Small intestine (tissue), 7 donors: ENCODE data around the gene TLR3. TPM values are rescaled to one million over a fixed set of nuclear protein-coding genes. Genes with fewer than 3 reads are reported as not detected.

Experiments used
- DNase-seq, 2 donors: peaks; one replicate each; pipeline versions ENCODE4 v3.0.0 to v3.0.0-alpha.2; 2013
- FAIRE-seq: peaks from 2 replicates; lab custom pipeline; 2012; peaks lifted over from hg19 to GRCh38; lab: Jason Lieb, UNC
- H3K27ac ChIP-seq, 3 donors: one replicate each; pipeline ENCODE4 v1.5.1; 2013; ENCODE audit warnings: low read length in 2 of 3, mild to moderate bottlenecking in 2 of 3, control low read depth in 1 of 3, inconsistent platforms in 1 of 3, low read depth in 1 of 3, moderate library complexity in 1 of 3
- H3K27me3 ChIP-seq, 3 donors: one replicate each; pipeline ENCODE4 v1.6.1; 2013; ENCODE audit warnings: low read length in 3 of 3, inconsistent platforms in 1 of 3; ENCODE audit not compliant: control insufficient read depth in 3 of 3, insufficient read depth in 3 of 3
- H3K36me3 ChIP-seq, 3 donors: one replicate each; pipeline ENCODE4 v1.6.1; 2013; ENCODE audit warnings: low read length in 3 of 3, inconsistent platforms in 1 of 3, low read depth in 1 of 3, mild to moderate bottlenecking in 1 of 3, moderate library complexity in 1 of 3; ENCODE audit not compliant: control insufficient read depth in 3 of 3, insufficient read depth in 2 of 3
- H3K4me1 ChIP-seq, 3 donors: one replicate each; pipeline ENCODE4 v1.6.1; 2013; ENCODE audit warnings: low read length in 2 of 3, inconsistent platforms in 1 of 3, low read depth in 1 of 3, mild to moderate bottlenecking in 1 of 3, moderate library complexity in 1 of 3; ENCODE audit not compliant: control insufficient read depth in 3 of 3, insufficient read depth in 2 of 3
- H3K4me3 ChIP-seq, 3 donors: one replicate each; pipeline ENCODE4 v1.5.1; 2013; ENCODE audit warnings: low read length in 3 of 3, control low read depth in 1 of 3, inconsistent platforms in 1 of 3, low read depth in 1 of 3, mild to moderate bottlenecking in 1 of 3, moderate library complexity in 1 of 3
- H3K9me3 ChIP-seq, 2 donors: one replicate each; pipeline ENCODE4 v1.6.1; 2013; ENCODE audit warnings: low read depth in 1 of 2, low read length in 1 of 2; ENCODE audit not compliant: control insufficient read depth in 2 of 2, insufficient read depth in 1 of 2
- WGBS, 3 donors: extraction: QIAGEN DNeasy Blood & Tissue Kit; methylation state at CpG; one replicate each; pipeline ENCODE4 v1.1.7; 2013; 5-methylcytosine and 5-hydroxymethylcytosine counted together
- polyA plus RNA-seq, 4 donors: library from polyadenylated mRNA; stranded (reverse) in 3 of 4; unstranded in 1 of 4; fragments of 200-250 nt in 3 of 4; fragments of 120-200 nt in 1 of 4; gene quantifications; one replicate each; pipeline versions ENCODE4 v1.2.1 to v1.2.3, GENCODE V29; 2013
- donor health status: healthy with polysubstance abuse.
- donor health status: control.
- donor health status: control.
- donor health status: Bipolar disorder and iron deficiency.
- donor health status: healthy.

The TLR3 gene
- polyA plus RNA-seq, 4 donors: 2.7 to 5.4 (median 3.5) TPM

- DNase-seq: no peak
- Histone ChIP-seq H3K27ac (no peak overlapping the region), H3K9me3 (no peaks in the 10 kb centered on the region), H3K27me3 (no peaks in the 10 kb centered on the region), H3K4me1 (no peaks in the 10 kb centered on the region), H3K4me3 (no peak overlapping the region), H3K36me3 (no peaks in the 10 kb centered on the region)
- no peak for FAIRE-seq
- WGBS, 3 donors: 85 to 96% (median 94%) methylated on average over 2 of the region's 2 CpGs
Measured at GRCh38 chr4:186121057-186121456, 52.1 kb downstream of the TLR3 start.

- Histone ChIP-seq H3K4me1 (peaks cover 0 to 11% (median 4%) of the 10 kb centered on the region in 3 donors), H3K36me3 (no peaks in the 10 kb centered on the region), H3K27ac (no peak overlapping the region), H3K9me3 (no peaks in the 10 kb centered on the region), H3K27me3 (no peaks in the 10 kb centered on the region), H3K4me3 (no peak overlapping the region)
- WGBS, 3 donors: 90 to 92% (median 90%) methylated on average over 3 of the region's 3 CpGs
- DNase-seq (no peak), FAIRE-seq (no peak)
Measured at GRCh38 chr4:186128842-186129241, 59.9 kb downstream of the TLR3 start.

- WGBS, 3 donors: 72 to 79% (median 73%) methylated on average over 2 of the region's 2 CpGs
- DNase-seq (no peak), FAIRE-seq (no peak)
- H3K4me1 ChIP-seq: peaks cover 0 to 11% (median 4%) of the 10 kb centered on the region in 3 donors
- H3K4me3 ChIP-seq: no peak overlapping the region
- H3K36me3 ChIP-seq: peaks cover 0 to 9% (median 0%) of the 10 kb centered on the region in 3 donors
- H3K9me3 ChIP-seq: no peaks in the 10 kb centered on the region
- no peaks in the 10 kb centered on the region for H3K27me3 ChIP-seq
- no peak overlapping the region for H3K27ac ChIP-seq
Measured at GRCh38 chr4:186131935-186132334, 63.0 kb downstream of the TLR3 start.

- H3K36me3 ChIP-seq: peaks cover 0 to 9% (median 0%) of the 10 kb centered on the region in 3 donors
- 8 to 29% (median 11%) methylated on average over 4 of the region's 4 CpGs for WGBS, 3 donors
- no peak for FAIRE-seq
Measured at GRCh38 chr4:186132577-186133242, 63.8 kb downstream of the TLR3 start.

GRCh38 chr4:186134257-186134656, 65.3 kb downstream of the TLR3 start:
- Histone ChIP-seq H3K27ac (no peak overlapping the region), H3K36me3 (peaks cover 0 to 9% (median 0%) of the 10 kb centered on the region in 3 donors), H3K4me1 (peaks cover 0 to 11% (median 4%) of the 10 kb centered on the region in 3 donors), H3K4me3 (no peak overlapping the region), H3K9me3 (no peaks in the 10 kb centered on the region), H3K27me3 (no peaks in the 10 kb centered on the region)
- FAIRE-seq (no peak), DNase-seq (no peak)
- WGBS, 3 donors: 74 to 83% (median 83%) methylated on average over 3 of the region's 3 CpGs

More at GRCh38 chr4:186132577-186133242, 63.8 kb downstream of the TLR3 start:
- Histone ChIP-seq H3K9me3 (no peaks in the 10 kb centered on the region), H3K4me3 (no peak overlapping the region), H3K4me1 (peaks cover 0 to 11% (median 4%) of the 10 kb centered on the region in 3 donors), H3K27me3 (no peaks in the 10 kb centered on the region), H3K27ac (peak overlapping the region in 1 of 3 donors; percentile 36)
- peak; percentile 46 to 70 for DNase-seq

- DNase-seq (no peak), FAIRE-seq (no peak)
- 91 to 94% (median 91%) methylated on average over 11 of the region's 11 CpGs for WGBS, 3 donors
- Histone ChIP-seq H3K27ac (no peak overlapping the region), H3K9me3 (no peaks in the 10 kb centered on the region), H3K36me3 (peaks cover 0 to 9% (median 0%) of the 10 kb centered on the region in 3 donors), H3K27me3 (no peaks in the 10 kb centered on the region), H3K4me1 (peaks cover 0 to 11% (median 4%) of the 10 kb centered on the region in 3 donors), H3K4me3 (no peak overlapping the region)
Measured at GRCh38 chr4:186134861-186135260, 65.9 kb downstream of the TLR3 start.

GRCh38 chr4:186137196-186137794, 68.3 kb downstream of the TLR3 start:
- Histone ChIP-seq H3K27ac (no peak overlapping the region), H3K4me1 (peaks cover 0 to 7% (median 3%) of the 10 kb centered on the region in 3 donors), H3K9me3 (no peaks in the 10 kb centered on the region), H3K36me3 (peaks cover 0 to 9% (median 0%) of the 10 kb centered on the region in 3 donors), H3K27me3 (no peaks in the 10 kb centered on the region), H3K4me3 (no peak overlapping the region)
- peak; percentile 19 for FAIRE-seq
- DNase-seq: peak; percentile 37 to 46
- 61 to 73% (median 69%) methylated on average over 6 of the region's 6 CpGs for WGBS, 3 donors
